IMR-90 (cell line): ENCODE data around the gene SLC37A1. TPM values are rescaled to one million over a fixed set of nuclear protein-coding genes. Genes with fewer than 3 reads are reported as not detected.

Experiments used
- ATAC-seq: fragments of 200-7000 bp; cut with Tn5 transposase; 2 replicates; pipeline ENCODE4 v1.9.1; 2020; ENCODE audit warnings: low read depth, mild to moderate bottlenecking, moderate library complexity
- BruUV-seq: library from RNA; stranded (reverse); fragments of 400-500 nt; replicated peaks from 2 replicates; lab custom pipeline; 2021; lab: Mats Ljungman, UMichigan
- CTCF ChIA-PET: fragments of 300-600 bp; formaldehyde crosslinking; extraction: SDS; loops from one replicate; lab custom pipeline; 2021; ENCODE audit warnings: antibody characterized with exemption; lab: Yijun Ruan, JAX
- POLR2A ChIA-PET: fragments of 300-600 bp; sonication (Branson Sonifier 250); formaldehyde crosslinking; loops from one replicate; lab custom pipeline; 2022; ENCODE audit warnings: antibody characterized with exemption; ENCODE audit not compliant: unreplicated experiment; lab: Charles Lee
- DNase-seq: peaks from one replicate; pipeline ENCODE4 v3.0.0; 2013
- H2AFZ ChIP-seq: replicated peaks from 2 replicates; pipeline ENCODE3; 2013; ENCODE audit warnings: low read length, mild to moderate bottlenecking; ENCODE audit not compliant: poor library complexity
- H2AK5ac ChIP-seq: 2 replicates; pipeline ENCODE4 v1.6.1; 2013; ENCODE audit warnings: low read depth, low read length, inconsistent platforms
- H2AK9ac ChIP-seq: replicated peaks from 2 replicates; pipeline ENCODE3; 2013; ENCODE audit warnings: mild to moderate bottlenecking, low read depth, low read length, moderate library complexity; ENCODE audit not compliant: poor library complexity
- H2BK120ac ChIP-seq: 2 replicates; pipeline ENCODE4 v1.6.1; 2013; ENCODE audit warnings: low read depth, low read length, inconsistent platforms
- H2BK15ac ChIP-seq: 3 replicates; pipeline ENCODE4 v1.6.1; 2013; ENCODE audit warnings: low read depth, low read length, inconsistent platforms
- H2BK20ac ChIP-seq: 2 replicates; pipeline ENCODE4 v1.6.1; 2013; ENCODE audit warnings: low read depth, mild to moderate bottlenecking, inconsistent platforms, low read length, moderate library complexity
- H2BK5ac ChIP-seq: 2 replicates; pipeline ENCODE4 v1.6.1; 2013; ENCODE audit warnings: mild to moderate bottlenecking, low read depth, low read length, inconsistent platforms; ENCODE audit not compliant: poor library complexity, severe bottlenecking
- H3K14ac ChIP-seq: replicated peaks from 2 replicates; pipeline ENCODE4 v1.6.1; 2013; ENCODE audit warnings: low read depth, low read length, inconsistent platforms
- H3K18ac ChIP-seq: 2 replicates; pipeline ENCODE4 v1.6.1; 2013; ENCODE audit warnings: low read depth, low read length, control low read depth
- H3K23ac ChIP-seq: 2 replicates; pipeline ENCODE4 v1.6.1; 2013; ENCODE audit warnings: low read depth, low read length, inconsistent platforms
- H3K27ac ChIP-seq: 2 replicates; pipeline ENCODE4 v1.5.1; 2013; ENCODE audit warnings: mild to moderate bottlenecking, control low read depth, low read length; ENCODE audit not compliant: insufficient read depth
- H3K27me3 ChIP-seq: 2 replicates; pipeline ENCODE4 v1.6.1; 2013; ENCODE audit warnings: low read length; ENCODE audit not compliant: control insufficient read depth, insufficient read depth
- H3K36me3 ChIP-seq: 2 replicates; pipeline ENCODE4 v1.6.1; 2013; ENCODE audit warnings: low read length, mixed read lengths; ENCODE audit not compliant: control insufficient read depth, insufficient read depth
- H3K4ac ChIP-seq: 2 replicates; pipeline ENCODE4 v1.6.1; 2013; ENCODE audit warnings: low read depth, low read length, inconsistent platforms
- H3K4me1 ChIP-seq: 2 replicates; pipeline ENCODE4 v1.6.1; 2013; ENCODE audit warnings: low read length, mixed read lengths; ENCODE audit not compliant: control insufficient read depth, insufficient read depth
- H3K4me2 ChIP-seq: 2 replicates; pipeline ENCODE4 v1.6.1; 2013; ENCODE audit warnings: low read depth, mild to moderate bottlenecking, control low read depth, low read length, moderate library complexity
- H3K4me3 ChIP-seq: 2 replicates; pipeline ENCODE4 v1.5.1; 2013; ENCODE audit warnings: low read depth, mild to moderate bottlenecking, control low read depth, low read length, moderate library complexity; ENCODE audit not compliant: insufficient read depth
- H3K56ac ChIP-seq: 2 replicates; pipeline ENCODE4 v1.6.1; 2013; ENCODE audit warnings: low read length, inconsistent platforms; ENCODE audit not compliant: insufficient read depth; ENCODE audit errors: extremely low read depth
- H3K79me1 ChIP-seq, 2 experiments: 2 replicates each; pipeline ENCODE4 v1.6.1; 2013; ENCODE audit warnings: low read length in 2 of 2, inconsistent platforms in 1 of 2, low read depth in 1 of 2
- H3K9ac ChIP-seq: 2 replicates; pipeline ENCODE4 v1.6.1; 2013; ENCODE audit warnings: low read depth, low read length, control low read depth
- H3K9me1 ChIP-seq: 2 replicates; pipeline ENCODE4 v1.6.1; 2013; ENCODE audit warnings: low read length, inconsistent platforms; ENCODE audit not compliant: insufficient read depth
- H3K9me3 ChIP-seq: 2 replicates; pipeline ENCODE4 v1.6.1; 2013; ENCODE audit warnings: low read length; ENCODE audit not compliant: control insufficient read depth, insufficient read depth
- H4K20me1 ChIP-seq: 2 replicates; pipeline ENCODE4 v1.6.1; 2013; ENCODE audit warnings: low read length, inconsistent platforms; ENCODE audit not compliant: insufficient read depth
- H4K5ac ChIP-seq: 2 replicates; pipeline ENCODE4 v1.6.1; 2013; ENCODE audit warnings: mild to moderate bottlenecking, low read depth, low read length, control low read depth
- H4K8ac ChIP-seq, 2 experiments: 2 replicates each; pipeline ENCODE4 v1.6.1; 2013; ENCODE audit warnings: low read depth in 2 of 2, low read length in 2 of 2, control low read depth in 1 of 2, inconsistent platforms in 1 of 2
- H4K91ac ChIP-seq: 2 replicates; pipeline ENCODE4 v1.6.1; 2013; ENCODE audit warnings: low read depth, low read length, inconsistent platforms; ENCODE audit not compliant: insufficient read depth
- CEBPB ChIP-seq: IDR thresholded peaks from 2 replicates; pipeline ENCODE4 v1.6.1; 2012; ENCODE audit warnings: low read depth, low read length, improper control_type of control experiment
- NFE2L2 ChIP-seq: fragments of 150-350 bp; IDR thresholded peaks from 2 replicates; pipeline ENCODE4 v1.6.1; 2016; ENCODE audit warnings: low read depth, mild to moderate bottlenecking, low read length
- POLR2A ChIP-seq: IDR thresholded peaks from 2 replicates; pipeline ENCODE4 v1.6.1; 2012; ENCODE audit warnings: mild to moderate bottlenecking, low read depth, low read length
- USF2 ChIP-seq: fragments of 150-350 bp; IDR thresholded peaks from 2 replicates; pipeline ENCODE4 v1.6.1; 2017; ENCODE audit warnings: mild to moderate bottlenecking, antibody characterized with exemption, low read length, low read depth
- WGBS, 2 experiments: methylation state at CpG; one replicate each; pipeline versions ENCODE4 v1.1.5 to v1.1.7; 2013; ENCODE audit warnings: missing lambda C conversion rate in 2 of 2; ENCODE audit not compliant: insufficient read length in 1 of 2; ENCODE audit errors: extremely low coverage in 2 of 2; 5-methylcytosine and 5-hydroxymethylcytosine counted together
- dilution Hi-C: fragments of 300-500 bp; cut with HindIII; formaldehyde crosslinking; loops from one replicate; pipeline ENCODE4 v1.14.3; 2018; ENCODE audit warnings: low sequenced_read_pairs; ENCODE audit not compliant: unreplicated experiment
- in situ Hi-C: fragments of 300-500 bp; cut with MboI; formaldehyde crosslinking; loops from 3 replicates; pipeline ENCODE4 v1.14.3; 2019; ENCODE audit warnings: low sequenced_read_pairs, inconsistent platforms, mixed read lengths
- intact Hi-C: fragments of 100-400 bp; cut with micrococcal nuclease; formaldehyde crosslinking; loops from 2 replicates; pipeline ENCODE4 v1.10.0; 2022
- polyA plus RNA-seq, 3 experiments: library from polyadenylated mRNA; depleted of rRNA; stranded (reverse); fragments of >200 nt; gene quantifications; 2 replicates each; pipeline ENCODE4 v1.2.3, GENCODE V29; 2012; ENCODE audit warnings: low replicate concordance in 1 of 3
- total RNA-seq: library from RNA; depleted of rRNA; stranded (reverse); fragments of >200 nt; gene quantifications from 2 replicates; pipeline ENCODE4 v1.2.3, GENCODE V29; 2012

SLC37A1 gene
- total and polyA plus RNA-seq, 2 of the 4 experiments (the other 2 are of a cell fraction) = 0.36 to 0.48 TPM

- in situ Hi-C loops (no loop called here), intact Hi-C loops (no loop called here)
These were observed 42.2 kb downstream of the SLC37A1 start for GRCh38 chr21:42555756-42556438.

More at GRCh38 chr21:42555756-42556438, 42.2 kb downstream of the SLC37A1 start:
- no peak overlapping the region for H2BK15ac ChIP-seq
- TF ChIP-seq NFE2L2 = no peak
- no peak for TF ChIP-seq USF2
- TF ChIP-seq CEBPB = no peak
- no peak for TF ChIP-seq POLR2A
- DNase-seq = no peak
- no peak overlapping the region for H2BK120ac ChIP-seq
- H2AFZ ChIP-seq = no peak overlapping the region
- no peak overlapping the region for H2AK5ac ChIP-seq
- no peak overlapping the region for H3K4me2 ChIP-seq
- no peak overlapping the region for H2BK5ac ChIP-seq
- H3K79me1 ChIP-seq = no peaks in the 10 kb centered on the region
- H3K4ac ChIP-seq = no peak overlapping the region
- no peak overlapping the region for H3K18ac ChIP-seq
- no TSS peak for BruUV-seq
- ChIA-PET POLR2A (no interaction called here), CTCF (no interaction called here)
- no peak overlapping the region for H3K14ac ChIP-seq
- H4K8ac ChIP-seq = no peak overlapping the region
- H3K9ac ChIP-seq = no peak overlapping the region
- H4K20me1 ChIP-seq = no peaks in the 10 kb centered on the region
- H3K4me1 ChIP-seq = no peaks in the 10 kb centered on the region
- no peaks in the 10 kb centered on the region for H3K9me3 ChIP-seq
- no peaks in the 10 kb centered on the region for H3K36me3 ChIP-seq
- no peak overlapping the region for H2BK20ac ChIP-seq
- peaks cover 4% of the 10 kb centered on the region; the same call in 1 of the 2 replicates for H3K27me3 ChIP-seq
- H3K23ac ChIP-seq = no peak overlapping the region
- H3K56ac ChIP-seq = no peak overlapping the region
- no peaks in the 10 kb centered on the region for H3K9me1 ChIP-seq
- H2AK9ac ChIP-seq = no peak overlapping the region
- dilution Hi-C loops = no loop called here
- H3K4me3 ChIP-seq = no peak overlapping the region
- no peak overlapping the region for H3K27ac ChIP-seq
- no peak overlapping the region for H4K91ac ChIP-seq
- 86% methylated on average over 17 of the region's 28 CpGs; no CpG with 5 or more reads in 1 of the 2 experiments for WGBS, 2 experiments
- no peak for ATAC-seq
- no peak overlapping the region for H4K5ac ChIP-seq
